ENCODE results near the gene BRSK2.

BRSK2 gene

GRCh38 chr11:1511937-1512496, 122.3 kb downstream of the BRSK2 start:
- no peak overlapping the region for H3K27ac ChIP-seq (ENCODE audit: low read depth, low read length, severe bottlenecking)
- 89 to 91% methylated on average over 10 to 11 of the region's 12 CpGs for WGBS, 2 experiments (ENCODE audit: insufficient coverage in 2 of 2)

More at GRCh38 chr11:1511937-1512496, 122.3 kb downstream of the BRSK2 start:
- Histone ChIP-seq H3K4me3 (ENCODE audit: extremely low read depth, insufficient read depth, low read length, poor library complexity, severe bottlenecking) (no peak overlapping the region), H3K9me3 (ENCODE audit: control insufficient read depth, low read length) (no peaks in the 10 kb centered on the region), H3K4me1 (ENCODE audit: control insufficient read depth, insufficient read depth, low read length, poor library complexity, severe bottlenecking) (peaks cover 9% of the 10 kb centered on the region), H3K36me3 (ENCODE audit: control insufficient read depth, insufficient read depth, low read length) (no peaks in the 10 kb centered on the region)

Data from mesodermal cell (in vitro differentiated cells).